Measurements from ENCODE around the gene CPE.
A peak's percentile ranks its signal among the peaks of the same experiment; 100 is the strongest.
"Not testable (repeated sequence)": the region's sequence is repeated elsewhere in the genome, so short reads cannot be mapped to it uniquely, and the experiment has no call there.

The CPE gene

GRCh38 chr4:165470009-165470408 lies 91.2 kb downstream of the CPE start:
- DNase-seq = no peak

DNA sequence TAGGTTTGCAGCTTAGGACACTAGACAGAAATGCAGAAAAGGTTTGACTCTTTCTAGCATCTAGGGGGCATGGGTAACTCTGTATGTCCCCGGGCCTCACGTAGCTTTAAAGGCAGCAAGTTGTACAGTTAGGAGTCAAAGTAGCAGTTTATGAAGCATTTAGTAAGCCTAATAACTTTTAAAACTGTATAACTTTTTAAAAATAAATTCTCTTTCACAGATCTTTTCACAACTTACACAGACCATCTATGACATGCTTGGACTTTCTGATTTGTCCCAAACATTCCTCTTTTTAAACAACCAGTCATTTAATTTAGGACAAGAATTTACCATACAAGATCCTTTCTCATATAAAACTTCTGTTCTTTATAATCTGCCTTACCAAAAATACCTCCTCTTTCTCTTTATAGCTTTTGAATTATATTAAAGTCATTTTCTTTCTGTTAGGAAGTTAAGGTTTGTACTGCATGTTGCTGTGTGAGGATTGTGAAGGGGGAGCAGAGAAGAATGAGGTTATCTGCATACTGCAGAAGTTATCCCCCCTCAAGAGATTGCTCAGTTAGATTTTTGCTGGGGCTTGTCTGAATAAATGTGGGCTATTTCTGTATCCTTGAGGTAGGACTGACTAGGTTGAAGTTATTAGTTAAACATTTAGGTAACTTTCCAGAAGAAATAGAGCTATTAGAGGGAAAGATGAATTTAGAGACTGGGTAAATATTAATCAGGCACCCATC lies 94.3 kb downstream of the CPE start:
- DNase-seq = no peak

DNA sequence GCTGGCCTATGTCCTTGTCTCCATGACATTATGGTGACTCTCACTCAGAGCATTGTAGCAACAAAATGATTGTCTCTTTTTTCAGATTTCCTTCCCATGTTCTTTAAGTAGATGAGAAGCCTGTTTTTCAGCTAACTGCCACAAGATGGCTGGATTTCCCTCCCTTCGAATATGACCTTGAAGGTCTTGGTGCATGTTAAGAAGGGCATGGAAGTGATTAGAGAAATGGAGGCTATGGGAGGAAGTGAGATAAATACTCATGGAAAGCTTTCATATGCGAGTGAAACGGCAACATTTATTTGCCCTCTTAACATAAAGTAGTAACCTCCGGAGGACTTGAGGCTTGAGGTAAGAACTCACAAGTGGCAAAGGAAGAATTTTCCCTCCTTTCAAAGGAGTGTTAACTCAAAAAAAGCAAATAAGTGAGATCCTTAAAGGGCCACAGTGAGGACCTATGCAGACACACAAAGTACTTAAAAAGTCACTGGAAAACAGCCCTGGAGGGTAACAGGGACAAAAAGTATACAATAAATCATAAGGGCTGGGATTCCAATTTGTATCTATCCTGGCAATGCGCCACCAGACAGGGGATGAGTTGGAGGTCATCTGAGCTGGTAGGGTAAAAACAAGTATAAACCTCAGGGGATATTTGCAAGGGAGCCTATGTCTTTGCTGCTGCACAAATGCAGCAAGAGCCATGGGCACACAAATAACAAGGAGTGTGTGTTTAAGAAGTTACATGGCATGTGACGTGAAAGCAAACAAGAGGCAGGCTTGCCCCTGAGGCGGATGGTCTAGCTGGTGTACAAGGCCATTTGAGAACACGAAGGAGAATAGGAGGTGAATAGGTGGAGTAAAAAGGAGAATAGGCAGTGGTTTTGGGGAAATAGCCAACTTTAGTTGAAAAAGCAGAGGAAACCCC lies 96.2 kb downstream of the CPE start:
- no peak for DNase-seq

- DNase-seq = no peak
Measured at GRCh38 chr4:165475706-165476070, 96.9 kb downstream of the CPE start.

GRCh38 chr4:165476214-165477098 lies 97.6 kb downstream of the CPE start:
- no peak for DNase-seq

- DNase-seq = no peak
Measured at GRCh38 chr4:165477799-165478198, 99.0 kb downstream of the CPE start.

DNA sequence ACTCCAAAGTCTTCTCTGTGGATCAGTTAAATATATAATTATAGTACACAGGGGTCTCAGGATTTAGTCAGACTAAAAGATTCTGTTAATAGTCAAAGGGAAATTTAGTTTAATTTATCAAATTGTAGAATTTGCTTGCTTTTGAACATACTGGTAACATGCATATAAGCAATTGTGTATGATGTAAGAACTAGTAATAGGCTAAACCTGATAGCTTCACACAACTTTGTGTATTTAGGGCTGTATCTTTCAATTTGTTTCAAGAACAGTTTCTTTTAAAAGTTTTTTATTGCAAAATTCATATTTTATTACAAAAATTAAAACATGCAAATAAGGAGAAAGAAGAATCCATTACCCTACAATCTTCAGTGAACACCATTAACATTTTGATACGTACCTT lies 99.5 kb downstream of the CPE start:
- no peak for DNase-seq

- no peak for DNase-seq
Measured at GRCh38 chr4:165481053-165481835, 102.4 kb downstream of the CPE start.

DNA sequence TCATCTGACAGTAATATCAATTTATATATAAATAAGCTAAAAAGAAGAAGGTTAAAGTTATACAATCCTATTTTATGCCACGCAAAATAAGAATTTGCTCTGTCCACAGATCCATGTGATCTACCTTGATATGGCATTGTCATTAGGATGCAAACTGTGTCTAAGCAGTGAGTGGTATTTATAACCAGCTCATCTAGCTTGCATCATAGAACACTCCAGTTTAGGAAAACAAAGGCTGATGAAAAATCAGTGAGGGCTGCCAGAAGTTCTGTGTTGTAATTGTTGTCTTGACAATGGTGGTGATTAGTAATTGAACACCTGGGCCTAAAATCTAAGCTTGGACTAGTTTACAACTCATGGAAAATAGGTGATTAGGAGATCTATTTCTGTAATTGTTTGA lies 111.0 kb downstream of the CPE start:
- DNase-seq = no peak

- DNase-seq = not testable (repeated sequence)
Measured at GRCh38 chr4:165492583-165492982, 113.8 kb downstream of the CPE start.

DNA sequence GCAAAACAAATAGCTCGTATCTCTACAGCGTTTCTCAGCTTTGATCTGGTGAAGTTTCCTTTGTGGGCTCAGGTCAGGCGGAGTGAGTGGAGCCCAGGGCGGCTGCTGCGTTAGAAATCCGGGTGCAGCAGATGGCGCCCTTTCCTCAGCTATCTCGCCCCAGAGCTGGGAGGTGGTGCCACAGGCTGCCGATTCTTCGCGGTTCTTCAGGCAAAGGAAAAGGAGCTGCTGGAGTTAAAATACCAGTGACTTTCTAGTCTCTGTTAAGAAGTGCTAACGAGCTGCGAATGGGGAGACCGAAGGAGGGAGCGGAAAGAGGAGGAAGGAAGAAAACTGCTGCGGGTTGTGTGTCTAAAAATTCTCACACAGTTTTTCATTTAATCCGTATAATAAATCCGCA lies 114.6 kb downstream of the CPE start:
- DNase-seq = peak; percentile 78

- DNase-seq = no peak
Measured at GRCh38 chr4:165502916-165503907, 124.4 kb downstream of the CPE start.

- DNase-seq = no peak
Measured at GRCh38 chr4:165504184-165504583, 125.4 kb downstream of the CPE start.

DNA sequence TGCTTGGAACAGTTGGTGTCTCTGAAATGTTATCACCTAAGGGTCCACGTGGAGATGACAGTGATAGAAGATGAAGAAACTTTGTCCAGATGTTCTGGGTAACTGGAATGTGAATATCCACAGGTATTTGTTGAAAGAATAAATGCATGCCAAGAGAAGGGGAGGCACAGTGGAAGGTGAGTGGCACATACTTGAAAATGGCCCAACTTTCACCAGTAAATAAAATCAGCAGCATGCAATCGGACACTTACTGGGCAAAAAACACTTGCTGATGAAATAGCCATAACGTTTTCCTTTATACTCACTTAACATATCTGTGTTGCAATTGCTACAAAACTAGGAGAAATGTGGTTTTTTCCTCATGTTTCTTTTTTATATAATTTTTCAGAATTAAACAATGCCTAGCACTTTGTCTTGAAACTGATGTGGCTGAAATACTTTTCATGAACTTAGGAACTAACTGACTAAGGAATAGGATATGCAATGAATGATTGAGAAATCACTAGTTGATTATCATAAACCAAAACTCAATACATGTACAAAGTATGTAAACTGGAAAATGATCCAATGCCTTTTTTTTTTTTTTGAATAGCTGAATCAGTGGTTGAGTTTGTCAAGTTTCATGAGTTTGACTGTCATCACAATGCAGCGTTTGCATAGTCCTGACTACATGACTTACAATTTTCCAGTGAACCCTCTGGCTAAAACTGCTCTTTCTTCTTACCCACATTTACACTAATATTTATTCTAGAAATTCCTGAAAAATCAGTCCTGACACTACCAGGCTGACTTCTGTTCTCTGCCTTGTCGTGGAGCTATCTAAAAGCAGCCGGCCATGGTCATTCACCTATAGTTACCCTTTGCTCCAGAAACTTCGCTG lies 127.4 kb downstream of the CPE start:
- DNase-seq = no peak

- DNase-seq = no peak
Measured at GRCh38 chr4:165506849-165507248, 128.0 kb downstream of the CPE start.

DNA sequence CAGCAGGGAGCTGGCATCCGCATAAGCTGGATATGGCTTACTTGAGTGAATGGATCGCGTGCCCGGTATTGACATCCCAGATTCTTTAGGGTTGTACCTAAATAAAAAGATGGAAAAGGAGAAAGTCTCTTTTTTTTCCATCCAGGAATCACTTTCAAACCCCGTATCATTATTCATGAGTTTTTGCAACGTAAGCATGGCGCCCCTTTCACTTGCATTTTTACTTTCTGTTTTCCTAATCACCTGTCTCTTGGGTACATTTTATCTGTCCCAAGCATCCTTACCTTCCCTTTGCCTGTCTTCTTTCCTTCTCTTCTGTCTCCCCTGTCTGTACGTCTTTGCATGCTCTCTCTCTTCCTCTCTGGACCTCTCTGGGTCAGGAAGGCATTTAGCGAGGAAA lies 128.6 kb downstream of the CPE start:
- DNase-seq = no peak

GRCh38 chr4:165508372-165509120 lies 129.7 kb downstream of the CPE start:
- DNase-seq = no peak

- DNase-seq = no peak
Measured at GRCh38 chr4:165512424-165512823, 133.6 kb downstream of the CPE start.

DNA sequence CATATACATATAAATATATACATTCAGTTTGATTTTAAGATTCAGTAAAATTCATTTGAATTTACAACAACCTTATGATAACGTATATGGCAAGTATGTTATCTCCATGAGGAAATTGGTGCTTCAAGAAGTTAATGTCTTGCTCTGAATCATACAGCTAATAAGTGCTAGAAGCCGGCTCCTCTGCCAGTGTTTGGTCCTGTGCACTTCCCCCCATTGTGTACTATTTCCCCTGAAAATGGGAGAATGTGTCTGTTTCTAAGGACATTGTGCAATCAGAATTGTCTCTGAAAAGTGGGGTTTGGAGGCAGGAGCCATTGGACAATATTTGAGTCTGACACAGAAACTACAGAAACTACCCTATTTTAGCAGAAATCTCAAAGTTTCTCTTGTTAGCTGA lies 135.9 kb downstream of the CPE start:
- DNase-seq = no peak

Data from stimulated activated CD4-positive, alpha-beta T cell treated with anti-CD3 and anti-CD28 coated beads, Interleukin-15, amount 100 ng/mL, for 24 hours (primary cell).